ENCODE results near the gene SH3RF3. TPM values are rescaled to one million over a fixed set of nuclear protein-coding genes. Genes with fewer than 3 reads are reported as not detected.

The SH3RF3 gene
- total and polyA plus RNA-seq, 2 of the 13 experiments (the other 11 are each of a cell fraction or from before 2014, with no cell fraction given) = 0.04 TPM; not detected in 1

DNA sequence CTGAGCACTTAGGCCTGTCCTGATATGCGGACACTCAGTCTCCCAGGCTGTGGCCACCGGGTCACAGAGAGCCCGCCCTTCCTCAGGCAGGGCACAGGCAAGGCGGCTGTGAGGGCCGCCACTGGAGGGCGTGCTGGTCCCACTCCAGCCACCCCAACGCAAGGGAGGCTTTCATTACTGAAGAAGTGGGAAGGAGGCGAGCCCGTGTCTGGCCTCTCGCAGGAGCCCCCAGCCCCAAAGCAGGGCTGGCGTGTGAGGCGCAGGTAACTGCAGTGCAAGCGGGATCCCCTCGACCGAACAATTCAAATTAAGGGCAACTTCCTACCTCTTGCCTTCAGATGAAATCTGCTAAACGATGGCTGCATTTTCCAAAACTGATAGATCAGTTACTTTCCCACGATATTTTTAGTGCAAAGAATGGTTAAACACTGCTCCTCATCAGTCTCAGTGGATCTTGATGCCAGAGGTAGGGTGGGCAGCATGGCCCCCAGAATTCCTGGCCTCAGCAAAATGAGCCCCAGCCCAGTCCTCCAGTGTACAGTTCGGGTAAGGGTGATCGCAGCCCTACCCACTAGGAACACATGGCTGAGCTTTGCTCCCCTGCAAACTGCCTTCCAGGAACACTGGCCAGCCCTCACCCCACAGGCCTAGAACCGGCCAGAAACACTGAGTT, 387.6 kb downstream of the SH3RF3 start (continued):
- TF ChIP-seq, protein P1, sequence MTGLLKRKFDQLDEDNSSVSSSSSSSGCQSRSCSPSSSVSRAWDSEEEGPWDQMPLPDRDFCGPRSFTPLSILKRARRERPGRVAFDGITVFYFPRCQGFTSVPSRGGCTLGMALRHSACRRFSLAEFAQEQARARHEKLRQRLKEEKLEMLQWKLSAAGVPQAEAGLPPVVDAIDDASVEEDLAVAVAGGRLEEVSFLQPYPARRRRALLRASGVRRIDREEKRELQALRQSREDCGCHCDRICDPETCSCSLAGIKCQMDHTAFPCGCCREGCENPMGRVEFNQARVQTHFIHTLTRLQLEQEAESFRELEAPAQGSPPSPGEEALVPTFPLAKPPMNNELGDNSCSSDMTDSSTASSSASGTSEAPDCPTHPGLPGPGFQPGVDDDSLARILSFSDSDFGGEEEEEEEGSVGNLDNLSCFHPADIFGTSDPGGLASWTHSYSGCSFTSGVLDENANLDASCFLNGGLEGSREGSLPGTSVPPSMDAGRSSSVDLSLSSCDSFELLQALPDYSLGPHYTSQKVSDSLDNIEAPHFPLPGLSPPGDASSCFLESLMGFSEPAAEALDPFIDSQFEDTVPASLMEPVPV (CRISPR knock-in tag; IDR thresholded peaks at IDR 0.05) = peak; percentile 60
- TF ChIP-seq CC2D1A (CRISPR knock-in tag; IDR thresholded peaks at IDR 0.05) (0 out of 2 replicates have a peak, but pooled peaks have one; percentile 90), ATRX (CRISPR knock-in tag; IDR thresholded peaks at IDR 0.05; ENCODE audit: borderline replicate concordance) (no peak), GTF3A (CRISPR knock-in tag; conservative IDR thresholded peaks at IDR 0.05) (0 out of 2 replicates have a peak, but pooled peaks have one; percentile 67), XRCC5 (optimal IDR thresholded peaks at IDR 0.05; ENCODE audit: low read length) (peak; percentile 94), ZBED4 (CRISPR knock-in tag; IDR thresholded peaks at IDR 0.05; ENCODE audit: borderline replicate concordance) (peak; percentile 60; the same call in 1 of the 2 replicates), SUZ12 (IDR thresholded peaks at IDR 0.05; ENCODE audit: low read depth, low read length) (0 out of 2 replicates have a peak, but pooled peaks have one; percentile 16), ZFP37 (CRISPR knock-in tag; IDR thresholded peaks at IDR 0.05; ENCODE audit: borderline replicate concordance) (0 out of 2 replicates have a peak, but pooled peaks have one; percentile 82), TP53 (CRISPR knock-in tag; conservative IDR thresholded peaks at IDR 0.05) (0 out of 2 replicates have a peak, but pooled peaks have one; percentile 45), SOX13 (IDR thresholded peaks at IDR 0.05) (no peak), SOX13 (CRISPR knock-in tag; conservative IDR thresholded peaks at IDR 0.05 in 1 of 2, IDR thresholded peaks at IDR 0.05 in 1 of 2) (peak in 1 of 2 experiments; percentile 35; a peak in 1 of 4 replicates), KLF16 (CRISPR knock-in tag; IDR thresholded peaks at IDR 0.05) (peak in 1 of 2 experiments; percentile 57; a peak in 1 of 4 replicates), BHLHE40 (IDR thresholded peaks at IDR 0.05; ENCODE audit: low read length) (0 out of 2 replicates have a peak, but pooled peaks have one; percentile 9), MIXL1 (CRISPR knock-in tag; IDR thresholded peaks at IDR 0.05) (no peak; the same call in 1 of the 2 replicates), MIER3 (CRISPR knock-in tag; IDR thresholded peaks at IDR 0.05; ENCODE audit: borderline replicate concordance) (peak; percentile 52; the same call in 1 of the 2 replicates), JUND (CRISPR knock-in tag; IDR thresholded peaks at IDR 0.05) (0 out of 2 replicates have a peak, but pooled peaks have one; percentile 33), GABPA (IDR thresholded peaks at IDR 0.05; ENCODE audit: low read depth, low read length) (no peak), GABPA (CRISPR knock-in tag; IDR thresholded peaks at IDR 0.05; ENCODE audit: low read depth) (0 out of 2 replicates have a peak, but pooled peaks have one; percentile 6)
- TF ChIP-seq, protein P2, sequence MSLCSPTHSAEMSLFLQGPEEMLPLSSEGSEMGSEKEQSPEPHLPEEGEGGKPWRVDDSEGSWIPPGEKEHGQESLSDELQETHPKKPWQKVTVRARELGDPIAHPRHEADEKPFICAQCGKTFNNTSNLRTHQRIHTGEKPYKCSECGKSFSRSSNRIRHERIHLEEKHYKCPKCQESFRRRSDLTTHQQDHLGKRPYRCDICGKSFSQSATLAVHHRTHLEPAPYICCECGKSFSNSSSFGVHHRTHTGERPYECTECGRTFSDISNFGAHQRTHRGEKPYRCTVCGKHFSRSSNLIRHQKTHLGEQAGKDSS (CRISPR knock-in tag; IDR thresholded peaks at IDR 0.05; ENCODE audit: borderline replicate concordance, low read depth) = peak; percentile 72; the same call in 1 of the 2 replicates
